H9 (cell line): ENCODE results near the gene DUOXA1. TPM values are rescaled to one million over a fixed set of nuclear protein-coding genes. Genes with fewer than 3 reads are reported as not detected.

ENCODE experiments used
- DNase-seq: peaks from one replicate; pipeline ENCODE4 v3.0.0-alpha.2; 2017
- H2AFZ ChIP-seq: one replicate; pipeline ENCODE4 v1.6.1; 2013; ENCODE audit warnings: mild to moderate bottlenecking, low read length, control low read depth, moderate library complexity
- H2AK5ac ChIP-seq: 2 replicates; pipeline ENCODE4 v1.6.1; 2013; ENCODE audit warnings: low read length, control low read depth, mixed read lengths; ENCODE audit not compliant: insufficient read length
- H2BK120ac ChIP-seq: one replicate; pipeline ENCODE4 v1.6.1; 2013; ENCODE audit warnings: low read depth, mild to moderate bottlenecking, low read length, control low read depth, inconsistent platforms; ENCODE audit not compliant: poor library complexity, severe bottlenecking
- H2BK12ac ChIP-seq: 2 replicates; pipeline ENCODE4 v1.6.1; 2013; ENCODE audit warnings: low read length, control low read depth, mixed read lengths, low read depth; ENCODE audit not compliant: insufficient read length
- H2BK15ac ChIP-seq: 2 replicates; pipeline ENCODE4 v1.6.1; 2013; ENCODE audit warnings: low read depth, low read length, control low read depth
- H2BK20ac ChIP-seq: one replicate; pipeline ENCODE4 v1.6.1; 2013; ENCODE audit warnings: low read depth, mild to moderate bottlenecking, low read length, control low read depth, inconsistent platforms; ENCODE audit not compliant: poor library complexity, severe bottlenecking
- H2BK5ac ChIP-seq: 2 replicates; pipeline ENCODE4 v1.6.1; 2013; ENCODE audit warnings: low read length, control low read depth, mixed read lengths; ENCODE audit not compliant: insufficient read length
- H3K14ac ChIP-seq: 2 replicates; pipeline ENCODE4 v1.6.1; 2013; ENCODE audit warnings: low read length, control low read depth; ENCODE audit not compliant: insufficient read depth
- H3K18ac ChIP-seq: 2 replicates; pipeline ENCODE4 v1.6.1; 2013; ENCODE audit warnings: low read depth, mild to moderate bottlenecking, mixed read lengths, low read length, control low read depth; ENCODE audit not compliant: insufficient read length
- H3K23ac ChIP-seq: 2 replicates; pipeline ENCODE4 v1.6.1; 2013; ENCODE audit warnings: low read length, control low read depth, mixed read lengths, low read depth; ENCODE audit not compliant: insufficient read length
- H3K23me2 ChIP-seq: 2 replicates; pipeline ENCODE4 v1.6.1; 2013; ENCODE audit warnings: low read depth, mild to moderate bottlenecking, mixed read lengths, low read length, control low read depth; ENCODE audit not compliant: insufficient read length, poor library complexity, severe bottlenecking
- H3K27ac ChIP-seq: 2 replicates; pipeline ENCODE4 v1.5.1; 2013; ENCODE audit warnings: low read length, control low read depth, mixed read lengths, low read depth; ENCODE audit not compliant: insufficient read length
- H3K27me3 ChIP-seq: 2 replicates; pipeline ENCODE4 v1.6.1; 2013; ENCODE audit warnings: low read length, control low read depth, inconsistent platforms; ENCODE audit not compliant: insufficient read depth
- H3K4ac ChIP-seq: 2 replicates; pipeline ENCODE4 v1.6.1; 2013; ENCODE audit warnings: low read depth, mild to moderate bottlenecking, control low read depth, inconsistent platforms, low read length, moderate library complexity
- H3K4me1 ChIP-seq: 2 replicates; pipeline ENCODE4 v1.6.1; 2013; ENCODE audit warnings: low read length, control low read depth, inconsistent platforms; ENCODE audit not compliant: insufficient read depth
- H3K4me2 ChIP-seq: 2 replicates; pipeline ENCODE4 v1.6.1; 2013; ENCODE audit warnings: low read length, control low read depth, mixed read lengths; ENCODE audit not compliant: insufficient read length, insufficient read depth
- H3K56ac ChIP-seq: 2 replicates; pipeline ENCODE4 v1.6.1; 2013; ENCODE audit warnings: low read depth, mild to moderate bottlenecking, mixed read lengths, low read length, control low read depth; ENCODE audit not compliant: insufficient read length
- H3K79me1 ChIP-seq: 2 replicates; pipeline ENCODE4 v1.6.1; 2013; ENCODE audit warnings: low read depth, mild to moderate bottlenecking, moderate library complexity, low read length, control low read depth, inconsistent platforms; ENCODE audit not compliant: insufficient read depth, poor library complexity, severe bottlenecking
- H3K79me2 ChIP-seq: 2 replicates; pipeline ENCODE4 v1.6.1; 2013; ENCODE audit warnings: low read length, control low read depth, inconsistent platforms; ENCODE audit not compliant: insufficient read depth
- H3K9ac ChIP-seq: 2 replicates; pipeline ENCODE4 v1.6.1; 2013; ENCODE audit warnings: low read length, control low read depth, mixed read lengths; ENCODE audit not compliant: insufficient read length; ENCODE audit errors: extremely low read depth
- H3K9me3 ChIP-seq: one replicate; pipeline ENCODE4 v1.6.1; 2013; ENCODE audit warnings: low read depth, low read length, inconsistent platforms; ENCODE audit not compliant: control insufficient read depth
- H3T11ph ChIP-seq: one replicate; pipeline ENCODE4 v1.6.1; 2013; ENCODE audit warnings: mild to moderate bottlenecking, low read length, control low read depth, inconsistent platforms
- H4K20me1 ChIP-seq: one replicate; pipeline ENCODE4 v1.6.1; 2013; ENCODE audit not compliant: control insufficient read depth, insufficient read length, insufficient read depth
- H4K5ac ChIP-seq: 2 replicates; pipeline ENCODE4 v1.6.1; 2013; ENCODE audit warnings: low read depth, mild to moderate bottlenecking, mixed read lengths, low read length, control low read depth; ENCODE audit not compliant: insufficient read length
- H4K8ac ChIP-seq: replicated peaks from 2 replicates; pipeline ENCODE4 v1.6.1; 2013; ENCODE audit warnings: low read length, control low read depth, mixed read lengths, low read depth; ENCODE audit not compliant: insufficient read length
- H4K91ac ChIP-seq: 2 replicates; pipeline ENCODE4 v1.6.1; 2013; ENCODE audit warnings: low read depth, mild to moderate bottlenecking, moderate library complexity, mixed read lengths, low read length, control low read depth; ENCODE audit not compliant: insufficient read length
- H3K27ac Mint-ChIP-seq, 3 experiments: 2 replicates in 2 of 3; 3 replicates in 1 of 3; pipeline ENCODE4 v1.8.0; 2020 to 2021; ENCODE audit warnings: mixed read lengths in 3 of 3, mild to moderate bottlenecking in 1 of 3, moderate library complexity in 1 of 3
- H3K27me3 Mint-ChIP-seq: 2 replicates; pipeline ENCODE4 v1.8.0; 2021; ENCODE audit warnings: low read depth, mild to moderate bottlenecking, moderate library complexity, mixed read lengths
- H3K36me3 Mint-ChIP-seq, 3 experiments: 2 replicates in 2 of 3; 3 replicates in 1 of 3; pipeline ENCODE4 v1.8.0; 2020 to 2021; ENCODE audit warnings: low read depth in 3 of 3, mixed read lengths in 3 of 3; ENCODE audit not compliant: insufficient read depth in 1 of 3
- H3K4me1 Mint-ChIP-seq, 2 experiments: 2 replicates each; pipeline ENCODE4 v1.8.0; 2020; ENCODE audit warnings: mixed read lengths in 2 of 2
- H3K4me3 Mint-ChIP-seq, 2 experiments: 2 replicates in 1 of 2; 3 replicates in 1 of 2; pipeline ENCODE4 v1.8.0; 2020 to 2021; ENCODE audit warnings: mild to moderate bottlenecking in 2 of 2, mixed read lengths in 2 of 2, moderate library complexity in 1 of 2
- H3K9me3 Mint-ChIP-seq, 2 experiments: 2 replicates in 1 of 2; 3 replicates in 1 of 2; pipeline ENCODE4 v1.8.0; 2020; ENCODE audit warnings: mild to moderate bottlenecking in 2 of 2, mixed read lengths in 2 of 2, moderate library complexity in 1 of 2
- CTCF ChIP-seq: fragments of 200-600 bp; sonication (generic); conservative IDR thresholded peaks from 3 replicates; pipeline ENCODE4 v1.8.0; 2021; ENCODE audit warnings: antibody characterized with exemption, mild to moderate bottlenecking
- WGBS: extraction: QIAGEN DNeasy Blood & Tissue Kit; methylation state at CpG from one replicate; pipeline ENCODE4 v1.1.7; 2013; ENCODE audit warnings: missing lambda C conversion rate, low lambda C conversion rate, mixed read lengths; ENCODE audit not compliant: insufficient read length; ENCODE audit errors: extremely low coverage; 5-methylcytosine and 5-hydroxymethylcytosine counted together
- total RNA-seq: library from RNA; stranded (reverse); gene quantifications from 2 replicates; pipeline ENCODE4 v1.2.1, GENCODE V29; 2021

Gene DUOXA1
- total RNA-seq, 1 experiment from 2014 or later, result 1.2 TPM

GRCh38 chr15:45167631-45168205 is 38.0 kb upstream of the DUOXA1 start:
- WGBS, result no CpG with 5 or more reads among the region's 9 CpGs
- DNase-seq, result no peak
- no peaks in the 10 kb centered on the region for H3K79me1 ChIP-seq
- H4K5ac ChIP-seq, result no peak overlapping the region
- H3K27me3 ChIP-seq, result no peaks in the 10 kb centered on the region
- no peak overlapping the region for H2BK15ac ChIP-seq
- H3K4ac ChIP-seq, result no peak overlapping the region
- no peak overlapping the region for H3K14ac ChIP-seq
- H3K27ac ChIP-seq, result no peak overlapping the region
- no peaks in the 10 kb centered on the region for H3K23me2 ChIP-seq
- H3K56ac ChIP-seq, result no peak overlapping the region
- H3K27me3 Mint-ChIP-seq, result peaks cover 2% of the 10 kb centered on the region; the same call in 1 of the 2 replicates
- H3K4me1 ChIP-seq, result peaks cover 7% of the 10 kb centered on the region
- H3T11ph ChIP-seq, result no peak overlapping the region
- H3K79me2 ChIP-seq, result no peaks in the 10 kb centered on the region
- no peaks in the 10 kb centered on the region for H3K9me3 ChIP-seq
- no peaks in the 10 kb centered on the region for H4K20me1 ChIP-seq
- peak overlapping the region; percentile 54 to 71 for H3K4me3 Mint-ChIP-seq
- peaks cover 34 to 40% of the 10 kb centered on the region in 2 experiments for H3K4me1 Mint-ChIP-seq
- H2BK5ac ChIP-seq, result no peak overlapping the region
- no peak overlapping the region for H2BK120ac ChIP-seq
- no peaks in the 10 kb centered on the region for H3K9me3 Mint-ChIP-seq
- H3K36me3 Mint-ChIP-seq, result peaks cover 0 to 12% (median 2%) of the 10 kb centered on the region in 3 experiments; a peak in 5 of 7 replicates
- no peak; the same call in 2 of the 3 replicates for TF ChIP-seq CTCF
- no peak overlapping the region for H2AFZ ChIP-seq
- H4K8ac ChIP-seq, result no peak overlapping the region
- no peak overlapping the region for H3K18ac ChIP-seq
- H3K27ac Mint-ChIP-seq, result peak overlapping the region in 1 of 3 experiments; percentile 42; a peak in 1 of 7 replicates
- peak overlapping the region; percentile 13 for H3K4me2 ChIP-seq
- H2BK20ac ChIP-seq, result no peak overlapping the region
- no peak overlapping the region for H4K91ac ChIP-seq
- H2BK12ac ChIP-seq, result no peak overlapping the region
- no peak overlapping the region for H3K9ac ChIP-seq
- H2AK5ac ChIP-seq, result no peak overlapping the region
- H3K23ac ChIP-seq, result no peak overlapping the region
